Measurements from ENCODE around the gene PLXDC1.

GRCh38 chr17:39146273-39146672 is 5.2 kb downstream of the PLXDC1 start:
- TF ChIP-seq, protein P1, sequence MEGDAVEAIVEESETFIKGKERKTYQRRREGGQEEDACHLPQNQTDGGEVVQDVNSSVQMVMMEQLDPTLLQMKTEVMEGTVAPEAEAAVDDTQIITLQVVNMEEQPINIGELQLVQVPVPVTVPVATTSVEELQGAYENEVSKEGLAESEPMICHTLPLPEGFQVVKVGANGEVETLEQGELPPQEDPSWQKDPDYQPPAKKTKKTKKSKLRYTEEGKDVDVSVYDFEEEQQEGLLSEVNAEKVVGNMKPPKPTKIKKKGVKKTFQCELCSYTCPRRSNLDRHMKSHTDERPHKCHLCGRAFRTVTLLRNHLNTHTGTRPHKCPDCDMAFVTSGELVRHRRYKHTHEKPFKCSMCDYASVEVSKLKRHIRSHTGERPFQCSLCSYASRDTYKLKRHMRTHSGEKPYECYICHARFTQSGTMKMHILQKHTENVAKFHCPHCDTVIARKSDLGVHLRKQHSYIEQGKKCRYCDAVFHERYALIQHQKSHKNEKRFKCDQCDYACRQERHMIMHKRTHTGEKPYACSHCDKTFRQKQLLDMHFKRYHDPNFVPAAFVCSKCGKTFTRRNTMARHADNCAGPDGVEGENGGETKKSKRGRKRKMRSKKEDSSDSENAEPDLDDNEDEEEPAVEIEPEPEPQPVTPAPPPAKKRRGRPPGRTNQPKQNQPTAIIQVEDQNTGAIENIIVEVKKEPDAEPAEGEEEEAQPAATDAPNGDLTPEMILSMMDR (IDR thresholded peaks at IDR 0.05), result no peak
- TF ChIP-seq TCF7L2 (IDR thresholded peaks at IDR 0.05; ENCODE audit: low read depth, low read length) (no peak), POLR2AphosphoS5 (IDR thresholded peaks at IDR 0.05; ENCODE audit: low read depth, low read length) (no peak)
- TF ChIP-seq, protein P2, sequence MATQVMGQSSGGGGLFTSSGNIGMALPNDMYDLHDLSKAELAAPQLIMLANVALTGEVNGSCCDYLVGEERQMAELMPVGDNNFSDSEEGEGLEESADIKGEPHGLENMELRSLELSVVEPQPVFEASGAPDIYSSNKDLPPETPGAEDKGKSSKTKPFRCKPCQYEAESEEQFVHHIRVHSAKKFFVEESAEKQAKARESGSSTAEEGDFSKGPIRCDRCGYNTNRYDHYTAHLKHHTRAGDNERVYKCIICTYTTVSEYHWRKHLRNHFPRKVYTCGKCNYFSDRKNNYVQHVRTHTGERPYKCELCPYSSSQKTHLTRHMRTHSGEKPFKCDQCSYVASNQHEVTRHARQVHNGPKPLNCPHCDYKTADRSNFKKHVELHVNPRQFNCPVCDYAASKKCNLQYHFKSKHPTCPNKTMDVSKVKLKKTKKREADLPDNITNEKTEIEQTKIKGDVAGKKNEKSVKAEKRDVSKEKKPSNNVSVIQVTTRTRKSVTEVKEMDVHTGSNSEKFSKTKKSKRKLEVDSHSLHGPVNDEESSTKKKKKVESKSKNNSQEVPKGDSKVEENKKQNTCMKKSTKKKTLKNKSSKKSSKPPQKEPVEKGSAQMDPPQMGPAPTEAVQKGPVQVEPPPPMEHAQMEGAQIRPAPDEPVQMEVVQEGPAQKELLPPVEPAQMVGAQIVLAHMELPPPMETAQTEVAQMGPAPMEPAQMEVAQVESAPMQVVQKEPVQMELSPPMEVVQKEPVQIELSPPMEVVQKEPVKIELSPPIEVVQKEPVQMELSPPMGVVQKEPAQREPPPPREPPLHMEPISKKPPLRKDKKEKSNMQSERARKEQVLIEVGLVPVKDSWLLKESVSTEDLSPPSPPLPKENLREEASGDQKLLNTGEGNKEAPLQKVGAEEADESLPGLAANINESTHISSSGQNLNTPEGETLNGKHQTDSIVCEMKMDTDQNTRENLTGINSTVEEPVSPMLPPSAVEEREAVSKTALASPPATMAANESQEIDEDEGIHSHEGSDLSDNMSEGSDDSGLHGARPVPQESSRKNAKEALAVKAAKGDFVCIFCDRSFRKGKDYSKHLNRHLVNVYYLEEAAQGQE (IDR thresholded peaks at IDR 0.05; ENCODE audit: insufficient read depth in 1 of 2, low read depth in 2 of 2, low read length in 1 of 2), result no peak

Data from Panc1 (cell line).